DMS153 (cell line): Measurements from ENCODE around the gene UBE3A.

Experiments
- DNase-seq: peaks from one replicate; lab custom pipeline; 2025; lab: John Stamatoyannopoulos, UW

Gene UBE3A

GRCh38 chr15:25403771-25404170 is 35.1 kb downstream of the UBE3A start:
- DNase-seq, result no peak

- DNase-seq, result no peak
Measured at GRCh38 chr15:25402342-25402741, 36.5 kb downstream of the UBE3A start.

GRCh38 chr15:25401501-25401900 is 37.3 kb downstream of the UBE3A start:
- DNase-seq, result no peak

- DNase-seq, result no peak
Measured at GRCh38 chr15:25397100-25397499, 41.7 kb downstream of the UBE3A start.

- no peak for DNase-seq
Measured at GRCh38 chr15:25394898-25395297, 43.9 kb downstream of the UBE3A start.

- no peak for DNase-seq
Measured at GRCh38 chr15:25392806-25393205, 46.0 kb downstream of the UBE3A start.

GRCh38 chr15:25391971-25392721 is 46.7 kb downstream of the UBE3A start:
- no peak for DNase-seq

- DNase-seq, result no peak
Measured at GRCh38 chr15:25385986-25386385, 52.8 kb downstream of the UBE3A start.

- no peak for DNase-seq
Measured at GRCh38 chr15:25381579-25381978, 57.2 kb downstream of the UBE3A start.

- DNase-seq, result no peak
Measured at GRCh38 chr15:25378501-25378901, 60.3 kb downstream of the UBE3A start.

GRCh38 chr15:25375557-25375956 is 63.3 kb downstream of the UBE3A start:
- DNase-seq, result no peak

- DNase-seq, result no peak
Measured at GRCh38 chr15:25374143-25374542, 64.7 kb downstream of the UBE3A start.

GRCh38 chr15:25372298-25372697 is 66.5 kb downstream of the UBE3A start:
- no peak for DNase-seq

- DNase-seq, result no peak
Measured at GRCh38 chr15:25368850-25369249, 70.0 kb downstream of the UBE3A start.

GRCh38 chr15:25366058-25366457 is 72.8 kb downstream of the UBE3A start:
- no peak for DNase-seq

GRCh38 chr15:25362545-25362944 is 76.3 kb downstream of the UBE3A start:
- no peak for DNase-seq

- no peak for DNase-seq
Measured at GRCh38 chr15:25347707-25348106, 91.1 kb downstream of the UBE3A start.

- no peak for DNase-seq
Measured at GRCh38 chr15:25346371-25346770, 92.5 kb downstream of the UBE3A start.

GRCh38 chr15:25345943-25346342 is 92.9 kb downstream of the UBE3A start:
- DNase-seq, result no peak

GRCh38 chr15:25342629-25343028 is 96.2 kb downstream of the UBE3A start:
- no peak for DNase-seq

GRCh38 chr15:25339431-25339830 is 99.4 kb downstream of the UBE3A start:
- no peak for DNase-seq

- no peak for DNase-seq
Measured at GRCh38 chr15:25335279-25335678, 103.5 kb downstream of the UBE3A start.

- no peak for DNase-seq
Measured at GRCh38 chr15:25333049-25333448, 105.8 kb downstream of the UBE3A start.

- DNase-seq, result no peak
Measured at GRCh38 chr15:25332306-25332705, 106.5 kb downstream of the UBE3A start.
